Hepatocyte (in vitro differentiated cells): ENCODE measurements around the gene CHST11. TPM values are rescaled to one million over a fixed set of nuclear protein-coding genes. Genes with fewer than 3 reads are reported as not detected.

Experiments used
- DNase-seq: peaks from one replicate; pipeline ENCODE4 v3.0.0-alpha.2; 2016; ENCODE audit warnings: low spot score
- H2AFZ ChIP-seq: fragments of 200-600 bp; sonication (generic); 2 replicates; pipeline ENCODE4 v1.6.0; 2016; ENCODE audit warnings: antibody characterized with exemption, mild to moderate bottlenecking
- H3K27ac ChIP-seq: fragments of 200-600 bp; sonication (generic); 2 replicates; pipeline ENCODE4 v1.5.1; 2016; ENCODE audit warnings: mild to moderate bottlenecking
- H3K27me3 ChIP-seq: fragments of 200-600 bp; sonication (generic); 2 replicates; pipeline ENCODE4 v1.6.1; 2016
- H3K36me3 ChIP-seq: fragments of 200-600 bp; sonication (generic); replicated peaks from 2 replicates; pipeline ENCODE4 v1.5.1; 2016; ENCODE audit warnings: low read depth; ENCODE audit not compliant: insufficient read depth
- H3K4me1 ChIP-seq: fragments of 200-600 bp; sonication (generic); 2 replicates; pipeline ENCODE4 v1.5.1; 2016; ENCODE audit warnings: mild to moderate bottlenecking, moderate library complexity; ENCODE audit not compliant: insufficient read depth
- H3K4me2 ChIP-seq: fragments of 200-600 bp; sonication (generic); 2 replicates; pipeline ENCODE4 v1.6.0; 2016
- H3K4me3 ChIP-seq: fragments of 200-600 bp; sonication (generic); 2 replicates; pipeline ENCODE4 v1.5.1; 2016; ENCODE audit warnings: mild to moderate bottlenecking
- H3K79me2 ChIP-seq: fragments of 200-600 bp; sonication (generic); 2 replicates; pipeline ENCODE4 v1.6.0; 2017; ENCODE audit warnings: mild to moderate bottlenecking
- H3K9me2 ChIP-seq: fragments of 200-600 bp; sonication (generic); replicated peaks from 2 replicates; pipeline ENCODE4 v1.6.0; 2017; ENCODE audit warnings: mild to moderate bottlenecking; ENCODE audit not compliant: insufficient read depth
- H3K9me3 ChIP-seq: fragments of 200-600 bp; sonication (generic); 2 replicates; pipeline ENCODE4 v1.5.1; 2016; ENCODE audit warnings: low read depth, mild to moderate bottlenecking
- H4K20me1 ChIP-seq: fragments of 200-600 bp; sonication (generic); 2 replicates; pipeline ENCODE4 v1.6.0; 2016; ENCODE audit warnings: mild to moderate bottlenecking; ENCODE audit not compliant: insufficient read depth, poor library complexity, severe bottlenecking
- CTCF ChIP-seq: fragments of 200-600 bp; sonication (generic); IDR thresholded peaks from 2 replicates; pipeline ENCODE4 v1.5.1; 2016; ENCODE audit warnings: antibody characterized with exemption, mild to moderate bottlenecking; ENCODE audit not compliant: poor library complexity
- EZH2 ChIP-seq: fragments of 200-600 bp; sonication (generic); IDR thresholded peaks from 2 replicates; pipeline ENCODE4 v1.6.1; 2016; ENCODE audit warnings: antibody characterized with exemption, mild to moderate bottlenecking, borderline replicate concordance
- EZH2phosphoT487 ChIP-seq: fragments of 200-600 bp; sonication (generic); IDR thresholded peaks from one replicate; pipeline ENCODE4 v1.6.1; 2018; ENCODE audit warnings: antibody characterized with exemption, mild to moderate bottlenecking, low read depth, moderate library complexity; ENCODE audit not compliant: unreplicated experiment, severe bottlenecking
- WGBS: methylation state at CpG from one replicate; pipeline ENCODE4 v1.1.6; 2016; ENCODE audit warnings: low lambda C conversion rate; ENCODE audit errors: missing lambda C conversion rate; 5-methylcytosine and 5-hydroxymethylcytosine counted together
- polyA plus RNA-seq: library from polyadenylated mRNA; unstranded; fragments of >200 nt; fragmentation: Nextera tagmentation; extraction: Ambion mirVana; gene quantifications from 2 replicates; pipeline ENCODE4 v1.2.1, GENCODE V29; 2016
- total RNA-seq: library from RNA; depleted of rRNA; stranded (reverse); fragments of >200 nt; gene quantifications from 2 replicates; pipeline ENCODE4 v1.2.3, GENCODE V29; 2014

CHST11 gene
- total and polyA plus RNA-seq, 2 experiments from 2014 or later = 5.2 to 8.9 TPM

GRCh38 chr12:104458694-104459367 lies 2.1 kb downstream of the CHST11 start:
- peak overlapping the region; percentile 67 for H2AFZ ChIP-seq
- H3K79me2 ChIP-seq = peaks cover 24% of the 10 kb centered on the region
- H4K20me1 ChIP-seq = peaks cover 5% of the 10 kb centered on the region
- H3K9me2 ChIP-seq = no peaks in the 10 kb centered on the region
- peaks cover 3% of the 10 kb centered on the region for H3K27me3 ChIP-seq
- 13% methylated on average over 21 of the region's 21 CpGs for WGBS
- H3K36me3 ChIP-seq = no peaks in the 10 kb centered on the region
- DNase-seq = peak; percentile 14
- H3K4me1 ChIP-seq = no peaks in the 10 kb centered on the region
- no peak overlapping the region for H3K27ac ChIP-seq
- TF ChIP-seq EZH2phosphoT487 = no peak
- TF ChIP-seq CTCF = no peak
- TF ChIP-seq EZH2 = no peak
- no peaks in the 10 kb centered on the region for H3K9me3 ChIP-seq
- H3K4me3 ChIP-seq = peak overlapping the region; percentile 63
- H3K4me2 ChIP-seq = peak overlapping the region; percentile 81

GRCh38 chr12:104459368-104459909 lies 2.7 kb downstream of the CHST11 start:
- no peak for TF ChIP-seq EZH2phosphoT487
- no peak for TF ChIP-seq EZH2
- TF ChIP-seq CTCF = no peak

GRCh38 chr12:104460041-104460719 lies 3.4 kb downstream of the CHST11 start:
- Histone ChIP-seq H3K4me3 (no peak overlapping the region), H3K36me3 (no peaks in the 10 kb centered on the region), H3K27ac (no peak overlapping the region), H3K27me3 (peaks cover 3% of the 10 kb centered on the region), H3K4me2 (peak overlapping the region; percentile 81), H3K9me3 (no peaks in the 10 kb centered on the region), H3K79me2 (peaks cover 24% of the 10 kb centered on the region), H3K4me1 (no peaks in the 10 kb centered on the region), H2AFZ (no peak overlapping the region), H3K9me2 (no peaks in the 10 kb centered on the region), H4K20me1 (peaks cover 5% of the 10 kb centered on the region)
- WGBS = 86% methylated on average over 10 of the region's 10 CpGs
- TF ChIP-seq EZH2phosphoT487 (no peak), CTCF (no peak), EZH2 (no peak)
- no peak for DNase-seq

More at GRCh38 chr12:104459368-104459909, 2.7 kb downstream of the CHST11 start:
- Histone ChIP-seq H3K9me2 (no peaks in the 10 kb centered on the region), H3K27me3 (peaks cover 3% of the 10 kb centered on the region), H3K36me3 (no peaks in the 10 kb centered on the region), H3K27ac (no peak overlapping the region), H3K4me1 (no peaks in the 10 kb centered on the region), H2AFZ (peak overlapping the region; percentile 67), H4K20me1 (peaks cover 5% of the 10 kb centered on the region), H3K4me3 (peak overlapping the region; percentile 63), H3K79me2 (peaks cover 24% of the 10 kb centered on the region), H3K4me2 (peak overlapping the region; percentile 81), H3K9me3 (no peaks in the 10 kb centered on the region)
- no peak for DNase-seq
- 68% methylated on average over 7 of the region's 7 CpGs for WGBS
